IPS-18c (cell line): ENCODE measurements around the gene UBE2O.
A peak's percentile ranks its signal among the peaks of the same experiment; 100 is the strongest.

Source experiments
- H3K4me3 ChIP-seq: 2 replicates; pipeline ENCODE4 v1.7.0; 2013; ENCODE audit warnings: low read depth, mild to moderate bottlenecking, low read length, moderate library complexity; ENCODE audit not compliant: insufficient read depth
- H3K9me3 ChIP-seq: one replicate; pipeline ENCODE4 v1.6.1; 2013; ENCODE audit warnings: mild to moderate bottlenecking, low read length, moderate library complexity; ENCODE audit not compliant: control insufficient read depth, insufficient read depth

The UBE2O gene

GRCh38 chr17:76449126-76449525 is 3.8 kb downstream of the UBE2O start:
- H3K4me3 ChIP-seq = no peak overlapping the region
- H3K9me3 ChIP-seq = no peaks in the 10 kb centered on the region

DNA sequence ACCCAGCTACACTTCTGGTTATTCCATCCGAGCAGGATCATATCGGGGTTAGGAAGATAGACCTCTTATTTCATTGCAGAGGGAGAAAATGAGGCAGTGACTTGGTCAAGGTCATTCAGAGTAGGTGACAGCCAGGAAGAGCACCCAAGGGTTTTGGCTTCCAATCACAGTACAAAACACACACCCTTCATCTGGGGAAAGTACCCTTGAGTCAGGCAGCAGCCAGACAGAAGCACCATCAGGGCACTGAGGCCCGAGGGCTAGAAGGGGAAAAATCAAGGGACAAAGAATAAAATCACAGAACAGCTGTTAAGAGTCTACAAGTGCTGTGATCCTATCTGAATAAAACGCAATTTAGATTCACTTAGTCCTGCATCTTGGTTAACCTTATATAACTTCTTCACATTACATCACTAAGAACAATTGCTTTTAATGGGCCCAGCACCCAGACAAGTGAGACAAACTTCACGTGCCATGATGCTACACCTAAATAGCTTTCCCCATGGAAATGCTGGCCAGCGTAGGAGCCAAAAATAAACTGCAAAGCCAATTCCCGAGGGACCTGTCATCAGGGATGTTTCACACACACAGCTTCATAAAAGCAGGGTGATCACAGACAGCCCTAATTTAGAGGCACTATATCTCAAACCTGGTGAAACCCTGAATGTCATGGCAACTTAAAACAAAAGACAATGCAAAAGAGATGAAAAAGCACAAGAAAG is 4.9 kb downstream of the UBE2O start:
- H3K4me3 ChIP-seq = no peak overlapping the region
- H3K9me3 ChIP-seq = no peaks in the 10 kb centered on the region

- no peaks in the 10 kb centered on the region for H3K9me3 ChIP-seq
- no peak overlapping the region for H3K4me3 ChIP-seq
These were observed 6.3 kb downstream of the UBE2O start for GRCh38 chr17:76446449-76447231.

DNA sequence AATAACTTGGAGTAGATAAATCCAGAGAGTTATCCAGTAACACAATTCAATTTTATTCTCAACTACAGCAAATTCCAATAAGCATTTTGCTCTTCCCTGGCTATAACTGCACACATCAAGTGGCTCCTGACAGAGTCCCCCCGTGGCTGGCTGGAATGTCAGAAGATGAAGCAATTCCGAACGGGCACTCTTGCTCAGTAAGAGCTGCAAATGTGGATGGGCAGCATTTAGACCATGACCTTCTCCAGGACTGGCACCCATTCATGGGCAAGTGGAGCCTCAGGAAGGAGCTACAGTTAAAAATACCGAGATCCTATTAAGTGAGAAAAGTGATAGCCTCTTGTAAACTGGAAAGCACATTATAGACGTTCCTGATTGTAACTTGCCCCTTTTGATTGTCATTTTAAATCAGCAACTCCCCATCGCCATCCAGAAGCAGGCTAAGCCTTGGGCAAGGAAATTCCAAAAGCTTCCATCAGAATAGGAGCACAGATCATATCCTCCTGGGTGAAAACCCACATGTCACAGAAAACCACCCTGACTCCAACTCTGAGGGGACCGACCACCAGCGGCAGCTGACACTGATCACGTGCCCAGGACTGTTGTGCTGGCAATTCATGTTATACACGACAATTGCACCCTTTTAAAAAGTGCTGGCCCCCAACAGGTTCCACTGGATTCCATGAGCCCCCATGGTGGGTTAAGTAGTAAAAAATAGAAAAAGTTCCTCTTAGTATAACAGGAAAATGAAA is 7.1 kb downstream of the UBE2O start:
- Histone ChIP-seq H3K4me3 (0 out of 2 replicates have a peak overlapping the region, but pooled peaks have one; percentile 2), H3K9me3 (no peaks in the 10 kb centered on the region)

DNA sequence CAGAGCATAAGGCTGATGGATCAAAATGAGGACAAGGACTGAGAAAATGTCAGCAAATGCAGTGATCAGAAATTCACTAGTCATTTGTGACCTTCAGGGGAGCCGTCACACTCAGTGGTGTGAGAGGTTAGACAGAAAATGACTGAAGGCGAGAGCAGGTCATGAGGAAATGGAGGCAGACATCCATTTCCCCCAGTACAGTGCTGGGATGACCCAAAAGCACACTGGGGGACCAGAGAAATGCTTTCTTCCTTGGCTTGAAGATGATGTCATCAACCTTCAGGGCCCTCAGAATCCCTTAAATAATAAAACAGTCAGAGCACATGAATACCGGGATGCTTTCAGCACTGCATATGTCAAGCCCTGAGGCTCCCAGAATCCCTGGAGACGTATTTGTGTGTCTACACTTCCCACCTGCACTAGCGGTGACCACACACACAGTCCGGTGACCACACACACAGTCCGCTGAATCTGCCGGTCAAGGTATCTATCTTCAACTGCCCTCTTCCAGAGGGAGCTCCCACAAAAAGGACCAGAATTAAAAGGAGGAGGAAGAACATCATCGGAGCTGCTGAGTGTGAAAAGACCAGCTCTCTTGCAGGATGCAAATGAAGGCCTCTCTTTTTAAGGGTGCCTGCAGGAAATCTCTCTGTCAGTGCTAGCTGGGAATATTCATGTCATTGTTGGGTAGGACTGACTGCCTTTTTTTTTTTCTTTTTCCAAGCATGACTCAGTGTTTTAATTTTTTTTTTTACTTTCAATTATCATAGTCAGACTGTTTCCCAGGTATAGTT is 8.2 kb downstream of the UBE2O start:
- no peaks in the 10 kb centered on the region for H3K9me3 ChIP-seq
- no peak overlapping the region for H3K4me3 ChIP-seq

GRCh38 chr17:76442341-76443338 is 10.3 kb downstream of the UBE2O start:
- no peak overlapping the region for H3K4me3 ChIP-seq
- H3K9me3 ChIP-seq = no peaks in the 10 kb centered on the region

DNA sequence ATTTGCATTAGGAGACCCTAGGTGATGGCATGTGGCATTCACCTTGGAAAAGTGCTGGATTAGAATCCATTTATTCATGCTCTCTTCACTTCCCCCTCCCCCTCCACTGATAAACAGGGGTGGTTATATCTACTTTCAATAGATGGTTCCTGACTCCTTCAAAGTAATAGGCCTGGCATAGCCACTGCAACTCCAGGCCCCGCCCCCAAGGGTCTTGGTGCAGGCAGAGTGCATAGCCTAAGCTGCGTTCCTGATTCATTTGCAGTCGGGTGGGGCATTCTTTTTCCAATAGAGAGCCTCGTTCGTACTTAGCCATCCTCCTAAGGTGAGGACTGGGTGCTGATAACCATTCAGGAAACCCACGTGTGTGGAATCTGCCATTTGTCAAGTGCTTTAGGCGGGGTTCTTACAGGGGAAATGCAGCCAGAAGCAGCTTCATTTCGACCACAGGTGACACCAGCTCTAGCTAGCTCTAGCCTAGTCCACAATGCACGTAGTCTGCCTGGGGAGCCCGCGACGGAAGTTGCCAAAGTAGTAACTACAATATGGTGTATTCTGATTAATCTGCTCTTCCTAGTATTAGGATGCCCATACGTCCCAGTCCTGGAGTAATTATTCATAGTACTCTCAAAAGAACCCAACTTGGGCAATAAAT is 11.1 kb downstream of the UBE2O start:
- no peak overlapping the region for H3K4me3 ChIP-seq

GRCh38 chr17:76440751-76441362 is 12.1 kb downstream of the UBE2O start:
- no peak overlapping the region for H3K4me3 ChIP-seq
- no peaks in the 10 kb centered on the region for H3K9me3 ChIP-seq

More for the DNA sequence above, 11.1 kb downstream of the UBE2O start:
- H3K9me3 ChIP-seq = no peaks in the 10 kb centered on the region

- Histone ChIP-seq H3K9me3 (no peaks in the 10 kb centered on the region), H3K4me3 (no peak overlapping the region)
These were observed 13.5 kb downstream of the UBE2O start for GRCh38 chr17:76439314-76439928.

DNA sequence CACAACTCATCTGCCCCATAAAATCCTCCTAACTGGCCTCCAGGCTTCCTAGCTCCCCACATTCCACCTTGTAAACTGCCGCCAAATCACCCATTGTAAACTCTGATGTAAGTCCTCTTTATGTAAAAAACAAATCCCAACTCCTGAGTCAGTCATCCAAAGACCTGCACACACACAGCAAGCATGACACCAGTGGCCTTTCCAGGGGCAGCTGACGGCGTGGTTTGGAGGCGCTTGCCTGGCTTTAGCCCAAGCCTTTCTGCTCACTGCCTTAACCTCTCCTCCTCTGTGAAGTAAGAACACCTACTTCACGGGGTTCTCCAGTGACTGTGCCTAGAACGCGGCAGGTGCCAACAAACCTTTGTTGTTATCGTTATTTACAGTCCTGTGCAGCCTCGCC is 14.0 kb downstream of the UBE2O start:
- no peaks in the 10 kb centered on the region for H3K9me3 ChIP-seq
- H3K4me3 ChIP-seq = no peak overlapping the region

GRCh38 chr17:76437467-76438402 is 15.2 kb downstream of the UBE2O start:
- no peaks in the 10 kb centered on the region for H3K9me3 ChIP-seq
- no peak overlapping the region for H3K4me3 ChIP-seq

GRCh38 chr17:76435751-76436150 is 17.2 kb downstream of the UBE2O start:
- H3K4me3 ChIP-seq = no peak overlapping the region
- H3K9me3 ChIP-seq = no peaks in the 10 kb centered on the region

DNA sequence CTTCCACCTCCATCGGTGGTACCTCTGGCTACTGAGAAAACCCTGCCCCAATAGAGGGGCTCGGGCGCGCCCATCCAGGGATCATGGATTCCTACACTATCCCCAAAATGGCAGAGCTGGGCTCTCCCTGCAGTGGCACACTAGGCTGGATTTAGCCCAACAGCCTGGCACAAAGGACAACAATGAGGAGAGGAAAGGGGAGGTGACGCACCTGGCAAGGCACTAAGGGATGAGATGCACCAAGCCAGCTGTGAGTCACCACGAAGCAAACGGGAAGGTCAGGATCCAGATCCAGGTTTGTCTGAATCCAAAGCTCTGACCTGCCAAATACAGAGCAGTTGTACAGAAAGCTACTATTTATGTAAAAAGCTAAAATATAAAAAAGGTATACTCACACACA is 18.1 kb downstream of the UBE2O start:
- no peak overlapping the region for H3K4me3 ChIP-seq

GRCh38 chr17:76433693-76434092 is 19.3 kb downstream of the UBE2O start:
- H3K9me3 ChIP-seq = no peaks in the 10 kb centered on the region
- H3K4me3 ChIP-seq = no peak overlapping the region

More for the DNA sequence above, 18.1 kb downstream of the UBE2O start:
- no peaks in the 10 kb centered on the region for H3K9me3 ChIP-seq
